GM23338 (cell line): ENCODE measurements around the gene SLC38A9. TPM values are rescaled to one million over a fixed set of nuclear protein-coding genes. Genes with fewer than 3 reads are reported as not detected.
"Not testable (repeated sequence)": the region's sequence is repeated elsewhere in the genome, so short reads cannot be mapped to it uniquely, and the experiment has no call there.

Source experiments
- ATAC-seq: fragments of 200-7000 bp; cut with Tn5 transposase; 3 replicates; pipeline ENCODE4 v1.9.1; 2020
- DNase-seq: peaks from one replicate; pipeline ENCODE4 v3.0.0-alpha.2; 2015; ENCODE audit warnings: low spot score
- H2AFZ ChIP-seq: fragments of 200-600 bp; sonication (generic); 2 replicates; pipeline ENCODE4 v1.8.0; 2016; ENCODE audit warnings: antibody characterized with exemption, mild to moderate bottlenecking, moderate library complexity
- H3F3A ChIP-seq: fragments of 200-600 bp; sonication (generic); replicated peaks from 2 replicates; pipeline ENCODE4 v1.8.0; 2017; ENCODE audit warnings: antibody characterized with exemption, mixed run types, low read depth
- H3K27ac ChIP-seq: fragments of 200-600 bp; sonication (generic); 2 replicates; pipeline ENCODE4 v1.6.1; 2016; ENCODE audit warnings: low read depth
- H3K27me3 ChIP-seq: fragments of 200-600 bp; sonication (generic); 2 replicates; pipeline ENCODE4 v1.8.0; 2016; ENCODE audit warnings: mild to moderate bottlenecking, mixed run types, moderate library complexity; ENCODE audit not compliant: insufficient read depth
- H3K36me3 ChIP-seq: fragments of 200-600 bp; sonication (generic); 2 replicates; pipeline ENCODE4 v1.8.0; 2016; ENCODE audit warnings: mild to moderate bottlenecking; ENCODE audit not compliant: insufficient read depth
- H3K4me1 ChIP-seq: fragments of 200-600 bp; sonication (generic); 2 replicates; pipeline ENCODE4 v1.8.0; 2016; ENCODE audit warnings: mild to moderate bottlenecking, moderate library complexity; ENCODE audit not compliant: insufficient read depth
- H3K4me2 ChIP-seq: fragments of 200-600 bp; sonication (generic); 2 replicates; pipeline ENCODE4 v1.7.1; 2017; ENCODE audit warnings: mixed run types
- H3K4me3 ChIP-seq: fragments of 200-600 bp; sonication (generic); 2 replicates; pipeline ENCODE4 v1.6.1; 2016; ENCODE audit warnings: mixed run types
- H3K79me2 ChIP-seq: fragments of 200-600 bp; sonication (generic); replicated peaks from 2 replicates; pipeline ENCODE4 v1.8.0; 2017; ENCODE audit warnings: mild to moderate bottlenecking; ENCODE audit not compliant: insufficient read depth
- H3K9me2 ChIP-seq: fragments of 200-600 bp; sonication (generic); 2 replicates; pipeline ENCODE4 v1.8.0; 2017; ENCODE audit not compliant: insufficient read depth
- H4K20me1 ChIP-seq: fragments of 200-600 bp; sonication (generic); replicated peaks from 2 replicates; pipeline ENCODE4 v1.8.0; 2017; ENCODE audit warnings: mild to moderate bottlenecking; ENCODE audit not compliant: insufficient read depth
- H3K27ac Mint-ChIP-seq: 2 replicates; pipeline ENCODE4 v1.8.0; 2020; ENCODE audit warnings: inconsistent platforms, mild to moderate bottlenecking, moderate library complexity, mixed read lengths
- H3K27me3 Mint-ChIP-seq: 3 replicates; pipeline ENCODE4 v1.8.0; 2022; ENCODE audit warnings: low read depth, mild to moderate bottlenecking, moderate library complexity, mixed read lengths, inconsistent platforms; ENCODE audit not compliant: insufficient read depth, poor library complexity
- H3K36me3 Mint-ChIP-seq: 3 replicates; pipeline ENCODE4 v1.8.0; 2021; ENCODE audit warnings: low read depth, mild to moderate bottlenecking, inconsistent platforms, moderate library complexity, mixed read lengths
- H3K4me1 Mint-ChIP-seq: 3 replicates; pipeline ENCODE4 v1.8.0; 2020; ENCODE audit warnings: mild to moderate bottlenecking, inconsistent platforms, mixed read lengths
- H3K4me3 Mint-ChIP-seq: 3 replicates; pipeline ENCODE4 v1.8.0; 2021; ENCODE audit warnings: moderate library complexity, mild to moderate bottlenecking, inconsistent platforms, mixed read lengths
- H3K9me3 Mint-ChIP-seq: 3 replicates; pipeline ENCODE4 v1.8.0; 2020; ENCODE audit warnings: moderate library complexity, mild to moderate bottlenecking, inconsistent platforms, mixed read lengths
- CREB1 ChIP-seq: fragments of 250-450 bp; sonication (Bioruptor Pico); IDR thresholded peaks from 2 replicates; pipeline ENCODE4 v1.5.0; 2020; ENCODE audit warnings: low read depth, mild to moderate bottlenecking, moderate library complexity
- EZH2 ChIP-seq: fragments of 200-600 bp; sonication (generic); IDR thresholded peaks from one replicate; pipeline ENCODE4 v1.8.0; 2017; ENCODE audit warnings: antibody characterized with exemption, mild to moderate bottlenecking, low read depth; ENCODE audit not compliant: unreplicated experiment
- EZH2phosphoT487 ChIP-seq: fragments of 200-600 bp; sonication (generic); IDR thresholded peaks from one replicate; pipeline ENCODE4 v1.8.1; 2018; ENCODE audit warnings: antibody characterized with exemption; ENCODE audit not compliant: unreplicated experiment
- JUNB ChIP-seq: IDR thresholded peaks from one replicate; pipeline ENCODE4 v1.6.1; 2016; ENCODE audit warnings: antibody characterized with exemption; ENCODE audit not compliant: unreplicated experiment
- NANOG ChIP-seq: IDR thresholded peaks from 2 replicates; pipeline ENCODE4 v1.6.1; 2016; ENCODE audit warnings: antibody characterized with exemption, borderline replicate concordance
- POLR2AphosphoS5 ChIP-seq: IDR thresholded peaks from 2 replicates; pipeline ENCODE4 v1.6.1; 2016; ENCODE audit warnings: antibody characterized with exemption, low read depth
- STAT1 ChIP-seq: IDR thresholded peaks from one replicate; pipeline ENCODE4 v1.6.1; 2016; ENCODE audit warnings: antibody characterized with exemption; ENCODE audit not compliant: unreplicated experiment
- ZNF114 ChIP-seq: fragments of 250-450 bp; sonication (Bioruptor Pico); IDR thresholded peaks from 2 replicates; pipeline ENCODE4 v1.5.0; 2020; ENCODE audit warnings: mild to moderate bottlenecking, moderate library complexity
- ZNF331 ChIP-seq: fragments of 250-450 bp; sonication (Bioruptor Pico); IDR thresholded peaks from 2 replicates; pipeline ENCODE4 v1.5.0; 2020; ENCODE audit warnings: low read depth, mild to moderate bottlenecking, moderate library complexity
- polyA plus RNA-seq: library from polyadenylated mRNA; unstranded; fragments of >200 nt; fragmentation: Nextera tagmentation; extraction: Ambion mirVana; gene quantifications from 2 replicates; pipeline ENCODE4 v1.2.1, GENCODE V29; 2016
- total RNA-seq: library from RNA; depleted of rRNA; stranded (reverse); fragments of >200 nt; shearing (Covaris generic); gene quantifications from 2 replicates; pipeline ENCODE4 v1.2.3, GENCODE V29; 2014
- TF ChIP-seq, protein P1 (sequence below), 2 experiments: fragments of 200-600 bp in 1 of 2; sonication (generic) in 1 of 2; conservative IDR thresholded peaks; 2 replicates each; pipeline versions ENCODE4 v1.5.1 to v1.6.1; 2016 to 2017; ENCODE audit warnings: antibody characterized with exemption in 2 of 2, low read depth in 2 of 2, mild to moderate bottlenecking in 2 of 2, moderate library complexity in 1 of 2
- TF ChIP-seq, protein P2 (sequence below): IDR thresholded peaks from 2 replicates; pipeline ENCODE4 v1.6.1; 2016; ENCODE audit warnings: antibody characterized with exemption
- TF ChIP-seq, protein P3 (sequence below): fragments of 250-450 bp; sonication (Bioruptor Pico); IDR thresholded peaks from 2 replicates; pipeline ENCODE4 v1.5.0; 2020; ENCODE audit warnings: mild to moderate bottlenecking, moderate library complexity

Gene SLC38A9
- total and polyA plus RNA-seq, 2 experiments from 2014 or later: 30.8 to 64.8 TPM

DNA sequence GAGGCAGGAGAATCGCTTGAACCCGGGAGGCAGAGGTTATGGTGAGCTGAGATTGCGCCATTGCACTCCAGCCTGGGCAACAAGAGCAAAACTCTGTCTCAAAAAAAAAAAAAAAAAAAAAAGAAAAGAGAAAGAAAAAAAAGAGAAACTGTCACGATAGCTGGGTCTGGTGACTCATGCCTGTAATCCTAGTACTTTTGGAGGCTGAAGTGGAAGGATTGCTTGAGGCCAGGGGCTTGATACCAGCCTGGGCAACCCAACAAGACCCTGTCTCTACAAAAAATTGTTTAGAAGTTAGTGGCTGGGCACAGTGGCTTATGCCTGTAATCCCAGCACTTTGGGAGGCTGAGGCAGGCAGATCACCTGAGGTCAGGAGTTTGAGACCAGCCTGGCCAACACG, 104.8 kb downstream of the SLC38A9 start:
- ATAC-seq, H4K20me1 ChIP-seq, H3K79me2 ChIP-seq, H3K4me2 ChIP-seq, H3K4me3 Mint-ChIP-seq, H3K27me3 Mint-ChIP-seq, H3K9me2 ChIP-seq, H3K9me3 Mint-ChIP-seq, H3K27ac Mint-ChIP-seq, H2AFZ ChIP-seq, H3K36me3 Mint-ChIP-seq, H3F3A ChIP-seq, H3K27me3 ChIP-seq, H3K36me3 ChIP-seq, H3K27ac ChIP-seq, DNase-seq, H3K4me3 ChIP-seq: not testable (repeated sequence)
- peaks cover 15% of the 10 kb centered on the region for H3K4me1 ChIP-seq
- H3K4me1 Mint-ChIP-seq: peaks cover 20% of the 10 kb centered on the region

DNA sequence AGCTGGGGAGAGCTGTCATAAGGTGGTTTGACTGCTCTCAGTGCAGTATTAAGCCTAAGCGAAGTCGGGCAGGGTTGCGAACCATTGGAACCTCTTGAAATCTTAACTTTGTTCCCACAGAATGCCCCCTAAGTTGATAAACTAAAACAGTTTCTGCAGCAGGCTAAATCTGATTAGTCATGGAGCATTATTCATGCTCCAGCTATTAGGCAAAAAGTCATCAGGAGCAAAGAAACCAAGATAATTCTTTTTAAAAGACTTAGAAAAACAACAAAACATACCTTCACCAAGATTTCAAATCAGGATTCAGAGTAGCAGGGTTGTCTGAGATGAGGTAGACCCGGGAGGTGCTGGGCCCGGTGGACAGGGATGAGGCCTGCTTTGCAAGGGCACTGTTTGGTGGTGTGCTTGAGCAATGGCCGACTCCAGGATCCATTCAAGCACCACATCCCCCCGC, 107.5 kb downstream of the SLC38A9 start:
- Mint-ChIP-seq H3K36me3 (no peaks in the 10 kb centered on the region), H3K27ac (0 out of 2 replicates have a peak overlapping the region, but pooled peaks have one; percentile 15), H3K27me3 (peaks cover 5% of the 10 kb centered on the region), H3K4me3 (no peak overlapping the region), H3K9me3 (no peaks in the 10 kb centered on the region), H3K4me1 (peaks cover 33% of the 10 kb centered on the region)
- Histone ChIP-seq H2AFZ (0 out of 2 replicates have a peak overlapping the region, but pooled peaks have one; percentile 11), H4K20me1 (no peaks in the 10 kb centered on the region), H3K27me3 (no peaks in the 10 kb centered on the region), H3K79me2 (no peaks in the 10 kb centered on the region), H3K4me1 (peaks cover 27% of the 10 kb centered on the region), H3K27ac (no peak overlapping the region), H3K9me2 (no peaks in the 10 kb centered on the region), H3K4me2 (no peak overlapping the region), H3F3A (no peaks in the 10 kb centered on the region), H3K36me3 (no peaks in the 10 kb centered on the region), H3K4me3 (no peak overlapping the region)
- ATAC-seq (no peak), DNase-seq (no peak)
- TF ChIP-seq NANOG (no peak), EZH2phosphoT487 (no peak), POLR2AphosphoS5 (no peak), CREB1 (CRISPR knock-in tag) (no peak), EZH2 (no peak), STAT1 (no peak), JUNB (no peak), ZNF331 (no peak), ZNF114 (CRISPR knock-in tag) (no peak)
- TF ChIP-seq, protein P1, sequence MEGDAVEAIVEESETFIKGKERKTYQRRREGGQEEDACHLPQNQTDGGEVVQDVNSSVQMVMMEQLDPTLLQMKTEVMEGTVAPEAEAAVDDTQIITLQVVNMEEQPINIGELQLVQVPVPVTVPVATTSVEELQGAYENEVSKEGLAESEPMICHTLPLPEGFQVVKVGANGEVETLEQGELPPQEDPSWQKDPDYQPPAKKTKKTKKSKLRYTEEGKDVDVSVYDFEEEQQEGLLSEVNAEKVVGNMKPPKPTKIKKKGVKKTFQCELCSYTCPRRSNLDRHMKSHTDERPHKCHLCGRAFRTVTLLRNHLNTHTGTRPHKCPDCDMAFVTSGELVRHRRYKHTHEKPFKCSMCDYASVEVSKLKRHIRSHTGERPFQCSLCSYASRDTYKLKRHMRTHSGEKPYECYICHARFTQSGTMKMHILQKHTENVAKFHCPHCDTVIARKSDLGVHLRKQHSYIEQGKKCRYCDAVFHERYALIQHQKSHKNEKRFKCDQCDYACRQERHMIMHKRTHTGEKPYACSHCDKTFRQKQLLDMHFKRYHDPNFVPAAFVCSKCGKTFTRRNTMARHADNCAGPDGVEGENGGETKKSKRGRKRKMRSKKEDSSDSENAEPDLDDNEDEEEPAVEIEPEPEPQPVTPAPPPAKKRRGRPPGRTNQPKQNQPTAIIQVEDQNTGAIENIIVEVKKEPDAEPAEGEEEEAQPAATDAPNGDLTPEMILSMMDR (conservative IDR thresholded peaks at IDR 0.05; ENCODE audit: low read depth in 2 of 2): no peak
- TF ChIP-seq, protein P2, sequence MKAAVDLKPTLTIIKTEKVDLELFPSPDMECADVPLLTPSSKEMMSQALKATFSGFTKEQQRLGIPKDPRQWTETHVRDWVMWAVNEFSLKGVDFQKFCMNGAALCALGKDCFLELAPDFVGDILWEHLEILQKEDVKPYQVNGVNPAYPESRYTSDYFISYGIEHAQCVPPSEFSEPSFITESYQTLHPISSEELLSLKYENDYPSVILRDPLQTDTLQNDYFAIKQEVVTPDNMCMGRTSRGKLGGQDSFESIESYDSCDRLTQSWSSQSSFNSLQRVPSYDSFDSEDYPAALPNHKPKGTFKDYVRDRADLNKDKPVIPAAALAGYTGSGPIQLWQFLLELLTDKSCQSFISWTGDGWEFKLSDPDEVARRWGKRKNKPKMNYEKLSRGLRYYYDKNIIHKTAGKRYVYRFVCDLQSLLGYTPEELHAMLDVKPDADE: no peak
- TF ChIP-seq, protein P3, sequence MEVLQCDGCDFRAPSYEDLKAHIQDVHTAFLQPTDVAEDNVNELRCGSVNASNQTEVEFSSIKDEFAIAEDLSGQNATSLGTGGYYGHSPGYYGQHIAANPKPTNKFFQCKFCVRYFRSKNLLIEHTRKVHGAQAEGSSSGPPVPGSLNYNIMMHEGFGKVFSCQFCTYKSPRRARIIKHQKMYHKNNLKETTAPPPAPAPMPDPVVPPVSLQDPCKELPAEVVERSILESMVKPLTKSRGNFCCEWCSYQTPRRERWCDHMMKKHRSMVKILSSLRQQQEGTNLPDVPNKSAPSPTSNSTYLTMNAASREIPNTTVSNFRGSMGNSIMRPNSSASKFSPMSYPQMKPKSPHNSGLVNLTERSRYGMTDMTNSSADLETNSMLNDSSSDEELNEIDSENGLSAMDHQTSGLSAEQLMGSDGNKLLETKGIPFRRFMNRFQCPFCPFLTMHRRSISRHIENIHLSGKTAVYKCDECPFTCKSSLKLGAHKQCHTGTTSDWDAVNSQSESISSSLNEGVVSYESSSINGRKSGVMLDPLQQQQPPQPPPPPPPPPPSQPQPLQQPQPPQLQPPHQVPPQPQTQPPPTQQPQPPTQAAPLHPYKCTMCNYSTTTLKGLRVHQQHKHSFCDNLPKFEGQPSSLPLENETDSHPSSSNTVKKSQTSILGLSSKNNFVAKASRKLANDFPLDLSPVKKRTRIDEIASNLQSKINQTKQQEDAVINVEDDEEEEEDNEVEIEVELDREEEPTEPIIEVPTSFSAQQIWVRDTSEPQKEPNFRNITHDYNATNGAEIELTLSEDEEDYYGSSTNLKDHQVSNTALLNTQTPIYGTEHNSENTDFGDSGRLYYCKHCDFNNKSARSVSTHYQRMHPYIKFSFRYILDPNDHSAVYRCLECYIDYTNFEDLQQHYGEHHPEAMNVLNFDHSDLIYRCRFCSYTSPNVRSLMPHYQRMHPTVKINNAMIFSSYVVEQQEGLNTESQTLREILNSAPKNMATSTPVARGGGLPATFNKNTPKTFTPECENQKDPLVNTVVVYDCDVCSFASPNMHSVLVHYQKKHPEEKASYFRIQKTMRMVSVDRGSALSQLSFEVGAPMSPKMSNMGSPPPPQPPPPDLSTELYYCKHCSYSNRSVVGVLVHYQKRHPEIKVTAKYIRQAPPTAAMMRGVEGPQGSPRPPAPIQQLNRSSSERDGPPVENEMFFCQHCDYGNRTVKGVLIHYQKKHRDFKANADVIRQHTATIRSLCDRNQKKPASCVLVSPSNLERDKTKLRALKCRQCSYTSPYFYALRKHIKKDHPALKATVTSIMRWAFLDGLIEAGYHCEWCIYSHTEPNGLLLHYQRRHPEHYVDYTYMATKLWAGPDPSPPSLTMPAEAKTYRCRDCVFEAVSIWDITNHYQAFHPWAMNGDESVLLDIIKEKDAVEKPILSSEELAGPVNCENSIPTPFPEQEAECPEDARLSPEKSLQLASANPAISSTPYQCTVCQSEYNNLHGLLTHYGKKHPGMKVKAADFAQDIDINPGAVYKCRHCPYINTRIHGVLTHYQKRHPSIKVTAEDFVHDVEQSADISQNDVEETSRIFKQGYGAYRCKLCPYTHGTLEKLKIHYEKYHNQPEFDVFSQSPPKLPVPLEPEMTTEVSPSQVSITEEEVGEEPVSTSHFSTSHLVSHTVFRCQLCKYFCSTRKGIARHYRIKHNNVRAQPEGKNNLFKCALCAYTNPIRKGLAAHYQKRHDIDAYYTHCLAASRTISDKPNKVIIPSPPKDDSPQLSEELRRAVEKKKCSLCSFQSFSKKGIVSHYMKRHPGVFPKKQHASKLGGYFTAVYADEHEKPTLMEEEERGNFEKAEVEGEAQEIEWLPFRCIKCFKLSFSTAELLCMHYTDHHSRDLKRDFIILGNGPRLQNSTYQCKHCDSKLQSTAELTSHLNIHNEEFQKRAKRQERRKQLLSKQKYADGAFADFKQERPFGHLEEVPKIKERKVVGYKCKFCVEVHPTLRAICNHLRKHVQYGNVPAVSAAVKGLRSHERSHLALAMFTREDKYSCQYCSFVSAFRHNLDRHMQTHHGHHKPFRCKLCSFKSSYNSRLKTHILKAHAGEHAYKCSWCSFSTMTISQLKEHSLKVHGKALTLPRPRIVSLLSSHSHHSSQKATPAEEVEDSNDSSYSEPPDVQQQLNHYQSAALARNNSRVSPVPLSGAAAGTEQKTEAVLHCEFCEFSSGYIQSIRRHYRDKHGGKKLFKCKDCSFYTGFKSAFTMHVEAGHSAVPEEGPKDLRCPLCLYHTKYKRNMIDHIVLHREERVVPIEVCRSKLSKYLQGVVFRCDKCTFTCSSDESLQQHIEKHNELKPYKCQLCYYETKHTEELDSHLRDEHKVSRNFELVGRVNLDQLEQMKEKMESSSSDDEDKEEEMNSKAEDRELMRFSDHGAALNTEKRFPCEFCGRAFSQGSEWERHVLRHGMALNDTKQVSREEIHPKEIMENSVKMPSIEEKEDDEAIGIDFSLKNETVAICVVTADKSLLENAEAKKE (CRISPR knock-in tag): no peak
